H1 (cell line): ENCODE data around the gene CTBP2. TPM values are rescaled to one million over a fixed set of nuclear protein-coding genes. Genes with fewer than 3 reads are reported as not detected.

Experiments
- CTCF ChIA-PET: fragments of 300-600 bp; sonication (Branson Sonifier 250); formaldehyde crosslinking; loops from one replicate; lab custom pipeline; 2021; ENCODE audit not compliant: partially characterized antibody; lab: Charles Lee
- POLR2A ChIA-PET: fragments of 300-600 bp; sonication (Branson Sonifier 250); formaldehyde crosslinking; loops from one replicate; lab custom pipeline; 2021; ENCODE audit warnings: inconsistent platforms; ENCODE audit not compliant: partially characterized antibody; lab: Charles Lee
- DNase-seq, 2 experiments: peaks; one replicate each; pipeline versions ENCODE4 v3.0.0 to v3.0.0-alpha.2; 2010 to 2022; ENCODE audit warnings: low spot score in 2 of 2, low read depth in 1 of 2, mixed read lengths in 1 of 2
- FAIRE-seq: peaks from 2 replicates; lab custom pipeline; 2011; peaks lifted over from hg19 to GRCh38; lab: Jason Lieb, UNC
- H2AFZ ChIP-seq: 2 replicates; pipeline ENCODE4 v1.8.1; 2012; ENCODE audit warnings: low read length, inconsistent platforms
- H2AK5ac ChIP-seq: 2 replicates; pipeline ENCODE4 v1.6.1; 2013; ENCODE audit warnings: low read depth, low read length
- H2BK120ac ChIP-seq: replicated peaks from 2 replicates; pipeline ENCODE3; 2013; ENCODE audit warnings: low read depth, low read length, inconsistent platforms
- H2BK12ac ChIP-seq: 2 replicates; pipeline ENCODE4 v1.6.1; 2013; ENCODE audit warnings: low read depth, low read length
- H2BK15ac ChIP-seq: 2 replicates; pipeline ENCODE4 v1.6.1; 2013; ENCODE audit warnings: low read length
- H2BK20ac ChIP-seq: 2 replicates; pipeline ENCODE4 v1.6.1; 2013; ENCODE audit warnings: low read length
- H2BK5ac ChIP-seq: 2 replicates; pipeline ENCODE4 v1.6.1; 2013; ENCODE audit warnings: low read depth, low read length
- H3K14ac ChIP-seq: 2 replicates; pipeline ENCODE4 v1.6.1; 2013; ENCODE audit warnings: inconsistent platforms; ENCODE audit not compliant: insufficient read length
- H3K18ac ChIP-seq: 2 replicates; pipeline ENCODE4 v1.6.1; 2013; ENCODE audit warnings: low read length; ENCODE audit errors: extremely low read depth
- H3K23ac ChIP-seq: 2 replicates; pipeline ENCODE4 v1.6.1; 2013; ENCODE audit warnings: inconsistent platforms; ENCODE audit not compliant: insufficient read length
- H3K23me2 ChIP-seq: 2 replicates; pipeline ENCODE4 v1.6.1; 2013; ENCODE audit warnings: low read depth, low read length
- H3K27ac ChIP-seq: 2 replicates; pipeline ENCODE4 v1.6.1; 2011; ENCODE audit warnings: low read depth, low read length, inconsistent platforms
- H3K27me3 ChIP-seq, 4 experiments: replicated peaks in 1 of 4; 1 replicate in 1 of 4; 2 replicates in 3 of 4; pipeline versions ENCODE4 v1.6.1 to v1.8.1; 2011 to 2013; ENCODE audit warnings: low read length in 3 of 4, mild to moderate bottlenecking in 3 of 4, inconsistent platforms in 2 of 4, mixed read lengths in 2 of 4, moderate library complexity in 1 of 4; ENCODE audit not compliant: control insufficient read depth in 3 of 4, insufficient read depth in 3 of 4; ENCODE audit errors: extremely low read depth in 1 of 4
- H3K36me3 ChIP-seq, 4 experiments: 2 replicates each; pipeline versions ENCODE4 v1.6.1 to v1.8.1; 2011 to 2013; ENCODE audit warnings: mild to moderate bottlenecking in 4 of 4, low read length in 3 of 4, moderate library complexity in 2 of 4, control low read depth in 1 of 4, inconsistent platforms in 1 of 4; ENCODE audit not compliant: insufficient read depth in 4 of 4, control insufficient read depth in 2 of 4
- H3K4ac ChIP-seq: replicated peaks from 2 replicates; pipeline ENCODE3; 2013; ENCODE audit warnings: low read length, low read depth, mixed read lengths, inconsistent platforms; ENCODE audit not compliant: insufficient read length
- H3K4me1 ChIP-seq, 4 experiments: replicated peaks in 1 of 4; 1 replicate in 1 of 4; 2 replicates in 3 of 4; pipeline versions ENCODE4 v1.6.1 to v1.8.1; 2011 to 2013; ENCODE audit warnings: low read length in 3 of 4, inconsistent platforms in 2 of 4, mixed read lengths in 1 of 4; ENCODE audit not compliant: insufficient read depth in 4 of 4, control insufficient read depth in 3 of 4
- H3K4me2 ChIP-seq, 2 experiments: 2 replicates each; pipeline versions ENCODE4 v1.6.1 to v1.8.1; 2011 to 2013; ENCODE audit warnings: low read depth in 2 of 2, low read length in 2 of 2, control low read depth in 1 of 2, inconsistent platforms in 1 of 2, mild to moderate bottlenecking in 1 of 2; ENCODE audit not compliant: insufficient read depth in 1 of 2
- H3K4me3 ChIP-seq, 4 experiments: fragments of 200-600, 300-600 bp in 1 of 4; sonication (generic), shearing (Covaris generic), sonication (Bioruptor Twin) in 1 of 4; 2 replicates each; pipeline versions ENCODE4 v1.5.1 to v1.8.1; 2011 to 2016; ENCODE audit warnings: low read length in 4 of 4, low read depth in 3 of 4, control low read depth in 2 of 4, inconsistent platforms in 2 of 4, mild to moderate bottlenecking in 2 of 4, mixed read lengths in 1 of 4, moderate library complexity in 1 of 4; ENCODE audit not compliant: insufficient read depth in 2 of 4; ENCODE audit errors: extremely low read depth in 1 of 4
- H3K56ac ChIP-seq: replicated peaks from 2 replicates; pipeline ENCODE3; 2013; ENCODE audit warnings: low read depth, mild to moderate bottlenecking, mixed read lengths, low read length, inconsistent platforms; ENCODE audit not compliant: insufficient read length
- H3K79me1 ChIP-seq: 2 replicates; pipeline ENCODE4 v1.6.1; 2013; ENCODE audit warnings: low read depth, low read length, control low read depth
- H3K79me2 ChIP-seq, 2 experiments: 2 replicates each; pipeline versions ENCODE4 v1.6.1 to v1.8.1; 2012 to 2013; ENCODE audit warnings: low read length in 2 of 2, mild to moderate bottlenecking in 2 of 2, inconsistent platforms in 1 of 2; ENCODE audit not compliant: insufficient read depth in 2 of 2, control insufficient read depth in 1 of 2
- H3K9ac ChIP-seq, 4 experiments: replicated peaks in 1 of 4; 1 replicate in 1 of 4; 2 replicates in 3 of 4; pipeline versions ENCODE4 v1.6.1 to v1.8.1; 2011 to 2013; ENCODE audit warnings: low read depth in 3 of 4, low read length in 3 of 4, control low read depth in 2 of 4, mild to moderate bottlenecking in 2 of 4, moderate library complexity in 2 of 4, inconsistent platforms in 1 of 4; ENCODE audit errors: extremely low read depth in 1 of 4
- H3K9me3 ChIP-seq, 2 experiments: 2 replicates each; pipeline versions ENCODE4 v1.6.1 to v1.8.1; 2012 to 2013; ENCODE audit warnings: mild to moderate bottlenecking in 2 of 2, moderate library complexity in 2 of 2, control low read depth in 1 of 2, inconsistent platforms in 1 of 2, low read depth in 1 of 2, low read length in 1 of 2, mixed read lengths in 1 of 2; ENCODE audit not compliant: insufficient read depth in 2 of 2
- H4K20me1 ChIP-seq, 2 experiments: replicated peaks in 1 of 2; 2 replicates each; pipeline versions ENCODE3 to v1.8.1; 2011 to 2013; ENCODE audit warnings: inconsistent platforms in 2 of 2, low read length in 2 of 2, mild to moderate bottlenecking in 1 of 2; ENCODE audit not compliant: insufficient read depth in 2 of 2, control insufficient read depth in 1 of 2
- H4K5ac ChIP-seq: 2 replicates; pipeline ENCODE4 v1.6.1; 2013; ENCODE audit warnings: low read length, low read depth, mixed read lengths, inconsistent platforms; ENCODE audit not compliant: insufficient read length
- H4K8ac ChIP-seq: 2 replicates; pipeline ENCODE4 v1.8.0; 2013; ENCODE audit warnings: mild to moderate bottlenecking, moderate library complexity, low read length, inconsistent platforms; ENCODE audit not compliant: insufficient read depth; ENCODE audit errors: extremely low read depth
- H4K91ac ChIP-seq: replicated peaks from 2 replicates; pipeline ENCODE3; 2013; ENCODE audit warnings: low read length, mixed read lengths, inconsistent platforms; ENCODE audit not compliant: insufficient read length
- BRCA1 ChIP-seq: IDR thresholded peaks from 2 replicates; pipeline ENCODE4 v1.6.1; 2012; ENCODE audit warnings: low read depth, low read length, improper control_type of control experiment
- POLR2A ChIP-seq, 2 experiments: IDR thresholded peaks; 1 replicate in 1 of 2; 2 replicates in 1 of 2; pipeline ENCODE4 v1.6.1; 2011; ENCODE audit warnings: low read depth in 2 of 2, low read length in 2 of 2, mild to moderate bottlenecking in 2 of 2; ENCODE audit errors: control extremely low read depth in 1 of 2
- WGBS, 2 experiments: shearing (Covaris generic) in 1 of 2; methylation state at CpG; one replicate each; pipeline versions ENCODE4 v1.1.6 to v1.1.7; 2013 to 2015; ENCODE audit warnings: low lambda C conversion rate in 2 of 2, mixed read lengths in 2 of 2, inconsistent platforms in 1 of 2, low coverage in 1 of 2, missing lambda C conversion rate in 1 of 2; ENCODE audit not compliant: insufficient replicate concordance in 2 of 2, insufficient coverage in 1 of 2, insufficient read length in 1 of 2; ENCODE audit errors: extremely low coverage in 1 of 2, missing lambda C conversion rate in 1 of 2; 5-methylcytosine and 5-hydroxymethylcytosine counted together
- polyA plus RNA-seq, 7 experiments: library from polyadenylated mRNA; depleted of rRNA in 3 of 7; stranded (reverse) in 5 of 7; unstranded in 2 of 7; fragments of >200 nt in 5 of 7; fragments of 200-250 nt in 2 of 7; gene quantifications; 1 replicate in 5 of 7; 2 replicates in 1 of 7; 4 replicates in 1 of 7; pipeline versions ENCODE4 v1.2.1 to v1.2.3, GENCODE V29; 2011 to 2013; ENCODE audit warnings: missing spikeins in 2 of 7, mixed read lengths in 2 of 7
- total RNA-seq: library from RNA; stranded (reverse); fragmentation: NEBNext Ultra II Directional; extraction: Animal tissue kit (Norgen Biotek cat#: 25700); gene quantifications from 2 replicates; pipeline ENCODE4 v1.2.1, GENCODE V29; 2021

The CTBP2 gene
- total and polyA plus RNA-seq, 2 of the 8 experiments (the other 6 are each of a cell fraction or from before 2014, with no cell fraction given), result 208 to 221 TPM

DNA sequence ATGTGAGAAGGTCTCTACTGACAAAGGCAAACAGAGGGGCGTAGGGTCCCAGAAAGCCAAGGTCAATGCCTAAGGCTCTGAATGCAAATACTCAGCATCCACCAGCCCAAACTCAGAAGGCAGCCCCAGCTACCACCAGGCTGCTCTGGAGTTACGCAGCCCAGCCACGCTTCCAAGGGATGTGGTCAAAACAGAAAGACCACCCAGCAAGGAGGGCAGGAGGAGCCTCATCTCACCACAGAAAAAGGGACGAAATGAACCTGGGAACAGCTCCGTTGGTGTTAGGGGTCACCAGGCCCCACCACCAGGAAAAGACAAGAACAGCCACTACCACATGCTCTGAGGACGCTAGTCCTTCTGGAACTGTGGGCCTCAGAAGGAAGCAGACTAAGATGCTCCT lies 65.1 kb downstream of the CTBP2 start:
- Histone ChIP-seq H3K4me3 (no peak overlapping the region), H2AK5ac (no peak overlapping the region), H3K18ac (peak overlapping the region; percentile 13; the same call in 1 of the 2 replicates), H3K27ac (no peak overlapping the region), H3K4ac (no peak overlapping the region), H3K4me2 (no peak overlapping the region)
- 0 out of 3 replicates have a peak, but pooled peaks of 1 of the 2 experiments have one; percentile 21 for TF ChIP-seq POLR2A (IDR thresholded peaks at IDR 0.05; ENCODE audit: control extremely low read depth in 1 of 2, low read depth in 2 of 2, low read length in 2 of 2)
- no peak for TF ChIP-seq BRCA1
- TF ChIP-seq, all 59 proteins: peak for 1
- Histone ChIP-seq H3K56ac (no peak overlapping the region), H3K23ac (no peak overlapping the region), H4K8ac (no peak overlapping the region), H4K5ac (no peak overlapping the region), H2BK20ac (no peak overlapping the region), H3K4me1 (peaks cover 2 to 25% (median 9%) of the 10 kb centered on the region in 4 experiments; a peak in 6 of 7 replicates), H3K79me2 (peaks cover 41 to 100% of the 10 kb centered on the region in 2 experiments), H3K9me3 (no peaks in the 10 kb centered on the region), H3K79me1 (peaks cover 38% of the 10 kb centered on the region), H4K20me1 (peaks cover 64 to 81% of the 10 kb centered on the region in 2 experiments), H2BK120ac (no peak overlapping the region), H2BK12ac (no peak overlapping the region), H4K91ac (no peak overlapping the region), H3K23me2 (no peaks in the 10 kb centered on the region), H3K36me3 (peaks cover 0 to 22% (median 2%) of the 10 kb centered on the region in 4 experiments; a peak in 3 of 8 replicates), H3K27me3 (no peaks in the 10 kb centered on the region), H2AFZ (no peak overlapping the region), H3K14ac (no peak overlapping the region), H2BK5ac (peak overlapping the region; percentile 29; the same call in 1 of the 2 replicates), H3K9ac (no peak overlapping the region), H2BK15ac (no peak overlapping the region)
- DNase-seq (no peak), FAIRE-seq (no peak)
- ChIA-PET CTCF (interaction anchor here (0.7 to 2.4 kb wide), 5 partner anchors 23 to 103 kb away, joined by 3 to 6 read pairs (median 3); no protein-coding TSS in a partner anchor), POLR2A (interaction anchor here (0.7 to 1.8 kb wide), 6 partner anchors 9 to 62 kb away, joined by 3 to 9 read pairs (median 3); no protein-coding TSS in a partner anchor)
- 90% methylated on average over 6 of the region's 6 CpGs; no CpG with 5 or more reads in 1 of the 2 experiments for WGBS, 2 experiments
